SK-N-MC (cell line): ENCODE data around the gene C13orf46.

Experiments used
- DNase-seq: peaks from one replicate; pipeline ENCODE4 v3.0.0-alpha.2; 2011; ENCODE audit warnings: low read depth, low spot score
- H3K27ac ChIP-seq: fragments of 200-600 bp; sonication (generic); 2 replicates; pipeline ENCODE4 v1.5.1; 2016; ENCODE audit warnings: mixed run types
- H3K36me3 ChIP-seq: fragments of 200-600 bp; sonication (generic); 2 replicates; pipeline ENCODE4 v1.6.1; 2017; ENCODE audit warnings: antibody characterized with exemption, low read length, mixed read lengths; ENCODE audit not compliant: insufficient read depth
- H3K4me3 ChIP-seq: fragments of 200-600 bp; sonication (generic); 2 replicates; pipeline ENCODE4 v1.5.1; 2016
- H3K9ac ChIP-seq: fragments of 200-600 bp; sonication (generic); 2 replicates; pipeline ENCODE4 v1.8.0; 2017; ENCODE audit warnings: mixed run types, mixed read lengths; ENCODE audit not compliant: insufficient read length
- H3K9me3 ChIP-seq: fragments of 200-600 bp; sonication (generic); 2 replicates; pipeline ENCODE4 v1.6.1; 2017; ENCODE audit warnings: low read depth, mild to moderate bottlenecking, antibody characterized with exemption, low read length, moderate library complexity, mixed read lengths
- EZH2 ChIP-seq: fragments of 200-600 bp; sonication (generic); IDR thresholded peaks from one replicate; pipeline ENCODE4 v1.6.1; 2017; ENCODE audit warnings: antibody characterized with exemption
- FOXP2 ChIP-seq: optimal IDR thresholded peaks from 2 replicates; pipeline ENCODE3; 2011; ENCODE audit warnings: mild to moderate bottlenecking, moderate library complexity; ENCODE audit not compliant: insufficient read depth; ENCODE audit errors: extremely low read length, control extremely low read depth
- POLR2AphosphoS5 ChIP-seq: IDR thresholded peaks from 2 replicates; pipeline ENCODE4 v1.6.1; 2012; ENCODE audit warnings: mild to moderate bottlenecking, low read depth, low read length, borderline replicate concordance

Gene C13orf46

GRCh38 chr13:113964251-113964995 lies 9.5 kb downstream of the C13orf46 start:
- H3K36me3 ChIP-seq: no peaks in the 10 kb centered on the region
- H3K4me3 ChIP-seq: no peak overlapping the region
- no peak overlapping the region for H3K27ac ChIP-seq
- no peaks in the 10 kb centered on the region for H3K9me3 ChIP-seq
- DNase-seq: no peak
- no peak overlapping the region for H3K9ac ChIP-seq
- TF ChIP-seq FOXP2 (no peak), EZH2 (no peak), POLR2AphosphoS5 (no peak)

GRCh38 chr13:113963376-113963775 lies 10.5 kb downstream of the C13orf46 start:
- no peak overlapping the region for H3K4me3 ChIP-seq
- no peak for DNase-seq
- no peak overlapping the region for H3K9ac ChIP-seq
- H3K9me3 ChIP-seq: no peaks in the 10 kb centered on the region
- no peaks in the 10 kb centered on the region for H3K36me3 ChIP-seq
- TF ChIP-seq FOXP2 (no peak), EZH2 (no peak), POLR2AphosphoS5 (no peak)
- no peak overlapping the region for H3K27ac ChIP-seq

GRCh38 chr13:113962975-113963374 lies 10.9 kb downstream of the C13orf46 start:
- H3K27ac ChIP-seq: no peak overlapping the region
- no peak overlapping the region for H3K9ac ChIP-seq
- TF ChIP-seq POLR2AphosphoS5 (no peak), EZH2 (no peak), FOXP2 (no peak)
- DNase-seq: no peak
- H3K36me3 ChIP-seq: no peaks in the 10 kb centered on the region
- no peaks in the 10 kb centered on the region for H3K9me3 ChIP-seq
- H3K4me3 ChIP-seq: no peak overlapping the region

GRCh38 chr13:113962386-113962785 lies 11.5 kb downstream of the C13orf46 start:
- Histone ChIP-seq H3K4me3 (no peak overlapping the region), H3K9me3 (no peaks in the 10 kb centered on the region), H3K36me3 (no peaks in the 10 kb centered on the region), H3K27ac (no peak overlapping the region), H3K9ac (no peak overlapping the region)
- DNase-seq: no peak
- TF ChIP-seq FOXP2 (no peak), POLR2AphosphoS5 (no peak)

GRCh38 chr13:113960276-113960948 lies 13.5 kb downstream of the C13orf46 start:
- no peaks in the 10 kb centered on the region for H3K36me3 ChIP-seq
- H3K9ac ChIP-seq: no peak overlapping the region
- H3K27ac ChIP-seq: no peak overlapping the region
- no peak overlapping the region for H3K4me3 ChIP-seq
- TF ChIP-seq EZH2: no peak
- H3K9me3 ChIP-seq: no peaks in the 10 kb centered on the region
- no peak for DNase-seq

GRCh38 chr13:113959198-113959597 lies 14.7 kb downstream of the C13orf46 start:
- no peaks in the 10 kb centered on the region for H3K9me3 ChIP-seq
- TF ChIP-seq EZH2: no peak
- no peak for TF ChIP-seq POLR2AphosphoS5
- no peak for TF ChIP-seq FOXP2
- no peak overlapping the region for H3K27ac ChIP-seq
- no peak overlapping the region for H3K9ac ChIP-seq
- H3K4me3 ChIP-seq: no peak overlapping the region
- no peaks in the 10 kb centered on the region for H3K36me3 ChIP-seq
- no peak for DNase-seq

GRCh38 chr13:113958373-113958772 lies 15.5 kb downstream of the C13orf46 start:
- Histone ChIP-seq H3K4me3 (no peak overlapping the region), H3K27ac (no peak overlapping the region), H3K9me3 (no peaks in the 10 kb centered on the region), H3K9ac (no peak overlapping the region), H3K36me3 (no peaks in the 10 kb centered on the region)
- no peak for DNase-seq
- TF ChIP-seq POLR2AphosphoS5: no peak

- Histone ChIP-seq H3K27ac (no peak overlapping the region), H3K36me3 (no peaks in the 10 kb centered on the region), H3K9ac (no peak overlapping the region), H3K9me3 (no peaks in the 10 kb centered on the region), H3K4me3 (no peak overlapping the region)
- TF ChIP-seq EZH2: no peak
- no peak for TF ChIP-seq POLR2AphosphoS5
- TF ChIP-seq FOXP2: no peak
- no peak for DNase-seq
Measured at GRCh38 chr13:113956571-113956970, 17.3 kb downstream of the C13orf46 start.

- no peak for TF ChIP-seq FOXP2
- TF ChIP-seq EZH2: no peak
- no peak for TF ChIP-seq POLR2AphosphoS5
- Histone ChIP-seq H3K36me3 (no peaks in the 10 kb centered on the region), H3K27ac (no peak overlapping the region), H3K9ac (no peak overlapping the region), H3K9me3 (no peaks in the 10 kb centered on the region), H3K4me3 (no peak overlapping the region)
- DNase-seq: no peak
Measured at GRCh38 chr13:113955691-113956090, 18.2 kb downstream of the C13orf46 start.
